Cardiac fibroblast (primary cell): Measurements from ENCODE around the gene TMEM131.

ENCODE experiments used
- DNase-seq, 2 donors: peaks; one replicate each; pipeline versions ENCODE4 v3.0.0 to v3.0.0-alpha.2; 2010; ENCODE audit warnings: low read depth in 2 of 2
- H3K4me3 ChIP-seq, 2 donors: replicated peaks in 1 of 2; 1 replicate in 1 of 2; 2 replicates in 1 of 2; pipeline ENCODE4 v1.5.1; 2011; ENCODE audit warnings: low read depth in 2 of 2, low read length in 2 of 2, mild to moderate bottlenecking in 2 of 2, moderate library complexity in 1 of 2
- CTCF ChIP-seq: IDR thresholded peaks from one replicate; pipeline ENCODE4 v1.5.1; 2011; ENCODE audit warnings: low read depth, mild to moderate bottlenecking, low read length, inconsistent platforms

The TMEM131 gene

GRCh38 chr2:97992836-97993825 lies 2.6 kb downstream of the TMEM131 start:
- H3K4me3 ChIP-seq = no peak overlapping the region
- no peak for TF ChIP-seq CTCF
- peak in 1 of 2 donors; percentile 12 for DNase-seq

- H3K4me3 ChIP-seq = no peak overlapping the region
- TF ChIP-seq CTCF = no peak
- no peak for DNase-seq
Observed at GRCh38 chr2:97991081-97991856, 4.5 kb downstream of the TMEM131 start.

- H3K4me3 ChIP-seq = no peak overlapping the region
- no peak for TF ChIP-seq CTCF
- peak in 1 of 2 donors; percentile 50 for DNase-seq
Observed at GRCh38 chr2:97988722-97989121, 7.0 kb downstream of the TMEM131 start.

GRCh38 chr2:97985998-97986397 lies 9.8 kb downstream of the TMEM131 start:
- TF ChIP-seq CTCF = no peak
- no peak for DNase-seq
- no peak overlapping the region for H3K4me3 ChIP-seq

GRCh38 chr2:97983698-97984097 lies 12.1 kb downstream of the TMEM131 start:
- DNase-seq = no peak
- no peak overlapping the region for H3K4me3 ChIP-seq
- no peak for TF ChIP-seq CTCF

GRCh38 chr2:97983134-97983533 lies 12.6 kb downstream of the TMEM131 start:
- H3K4me3 ChIP-seq = no peak overlapping the region
- no peak for DNase-seq
- TF ChIP-seq CTCF = no peak
